HepG2 (cell line): ENCODE results near the gene C2orf80. TPM values are rescaled to one million over a fixed set of nuclear protein-coding genes. Genes with fewer than 3 reads are reported as not detected.

Source experiments
- AHDC1 ChIP-seq: sonication (generic); formaldehyde crosslinking; IDR thresholded peaks from 2 replicates; pipeline ENCODE4 v1.5.1; 2020; ENCODE audit warnings: mild to moderate bottlenecking, missing genetic modification reagents, borderline replicate concordance
- NFE2L2 ChIP-seq: fragments of 150-350 bp; IDR thresholded peaks from 2 replicates; pipeline ENCODE4 v1.6.1; 2014; ENCODE audit warnings: low read length
- PLRG1 ChIP-seq: fragments of 450-650 bp; conservative IDR thresholded peaks from 2 replicates; pipeline ENCODE4 v1.6.1; 2016
- ZFP36L2 ChIP-seq: sonication (generic); formaldehyde crosslinking; IDR thresholded peaks from 2 replicates; pipeline ENCODE4 v1.4.0; 2020; ENCODE audit warnings: missing genetic modification reagents
- ZNF292 ChIP-seq: sonication (generic); formaldehyde crosslinking; IDR thresholded peaks from 2 replicates; pipeline ENCODE4 v1.8.1; 2022; ENCODE audit warnings: mild to moderate bottlenecking, low read depth, missing genetic modification reagents, borderline replicate concordance
- ZNF317 ChIP-seq: sonication (generic); formaldehyde crosslinking; IDR thresholded peaks from 2 replicates; pipeline ENCODE4 v1.5.0; 2020; ENCODE audit warnings: mild to moderate bottlenecking, missing genetic modification reagents
- ZNF703 ChIP-seq: sonication (generic); formaldehyde crosslinking; IDR thresholded peaks from 2 replicates; pipeline ENCODE4 v1.5.1; 2020; ENCODE audit warnings: missing genetic modification reagents, mild to moderate bottlenecking, moderate library complexity, borderline replicate concordance
- polyA plus RNA-seq, 8 experiments: library from polyadenylated mRNA; depleted of rRNA in 3 of 8; stranded (reverse) in 7 of 8; unstranded in 1 of 8; fragments of >200 nt; fragmentation: Illumina TruSeq in 4 of 8; extraction: Trizol in 4 of 8; gene quantifications; 2 replicates each; pipeline versions ENCODE4 v1.2.1 to v1.2.3, GENCODE V29; 2011 to 2016; ENCODE audit warnings: low read depth in 4 of 8, missing spikeins in 1 of 8, mixed read lengths in 1 of 8; ENCODE audit not compliant: insufficient read depth in 1 of 8
- total RNA-seq, 5 experiments: library from RNA; depleted of rRNA; stranded (reverse); fragments of >200 nt; fragmentation: Illumina TruSeq; extraction: Trizol; gene quantifications; 2 replicates each; pipeline ENCODE4 v1.2.3, GENCODE V29; 2016; ENCODE audit warnings: low read depth in 1 of 5
- TF ChIP-seq, protein P1 (sequence below): sonication (generic); formaldehyde crosslinking; IDR thresholded peaks from 2 replicates; pipeline ENCODE4 v1.4.0; 2020; ENCODE audit warnings: mild to moderate bottlenecking, missing genetic modification reagents
- TF ChIP-seq, protein P2 (sequence below): sonication (generic); formaldehyde crosslinking; conservative IDR thresholded peaks from 2 replicates; pipeline ENCODE4 v1.8.0; 2022; ENCODE audit warnings: missing genetic modification reagents

The C2orf80 gene
- total and polyA plus RNA-seq, 2 of the 13 experiments (the other 11 are each of a cell fraction or from before 2014, with no cell fraction given), result not detected

DNA sequence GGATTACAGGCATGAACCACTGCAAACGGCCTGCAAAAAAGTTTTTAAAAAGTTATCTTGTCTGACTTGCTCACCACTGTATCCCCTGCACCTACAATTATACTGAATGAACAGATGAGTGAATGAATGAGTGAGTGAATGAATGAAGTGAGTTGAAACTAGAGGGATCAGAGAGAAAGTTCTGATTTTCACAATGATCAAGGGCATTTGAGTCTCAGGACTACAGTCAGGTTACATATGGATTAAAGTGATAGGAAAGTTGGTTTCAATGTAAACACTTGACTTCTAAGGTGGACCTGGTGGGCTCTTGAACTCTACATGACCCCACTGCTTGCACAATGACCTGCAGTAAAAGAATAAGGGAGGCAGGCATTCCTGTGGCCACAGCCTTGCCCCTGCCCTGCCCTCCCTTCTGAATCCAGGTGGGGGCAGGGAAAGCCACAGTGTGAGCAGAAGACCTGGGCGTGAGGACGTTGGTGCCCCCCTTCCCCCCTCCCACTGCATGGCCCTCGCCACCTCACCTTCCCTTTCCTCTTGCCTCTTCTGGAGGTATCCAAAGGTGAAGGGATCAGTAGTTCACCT, 10.7 kb downstream of the C2orf80 start (continued):
- TF ChIP-seq NFE2L2 (no peak), ZNF703 (CRISPR knock-in tag) (no peak), PLRG1 (no peak), AHDC1 (CRISPR knock-in tag) (no peak), ZNF317 (CRISPR knock-in tag) (no peak), ZFP36L2 (CRISPR knock-in tag) (no peak), ZNF292 (CRISPR knock-in tag) (no peak)
- TF ChIP-seq, protein P1, sequence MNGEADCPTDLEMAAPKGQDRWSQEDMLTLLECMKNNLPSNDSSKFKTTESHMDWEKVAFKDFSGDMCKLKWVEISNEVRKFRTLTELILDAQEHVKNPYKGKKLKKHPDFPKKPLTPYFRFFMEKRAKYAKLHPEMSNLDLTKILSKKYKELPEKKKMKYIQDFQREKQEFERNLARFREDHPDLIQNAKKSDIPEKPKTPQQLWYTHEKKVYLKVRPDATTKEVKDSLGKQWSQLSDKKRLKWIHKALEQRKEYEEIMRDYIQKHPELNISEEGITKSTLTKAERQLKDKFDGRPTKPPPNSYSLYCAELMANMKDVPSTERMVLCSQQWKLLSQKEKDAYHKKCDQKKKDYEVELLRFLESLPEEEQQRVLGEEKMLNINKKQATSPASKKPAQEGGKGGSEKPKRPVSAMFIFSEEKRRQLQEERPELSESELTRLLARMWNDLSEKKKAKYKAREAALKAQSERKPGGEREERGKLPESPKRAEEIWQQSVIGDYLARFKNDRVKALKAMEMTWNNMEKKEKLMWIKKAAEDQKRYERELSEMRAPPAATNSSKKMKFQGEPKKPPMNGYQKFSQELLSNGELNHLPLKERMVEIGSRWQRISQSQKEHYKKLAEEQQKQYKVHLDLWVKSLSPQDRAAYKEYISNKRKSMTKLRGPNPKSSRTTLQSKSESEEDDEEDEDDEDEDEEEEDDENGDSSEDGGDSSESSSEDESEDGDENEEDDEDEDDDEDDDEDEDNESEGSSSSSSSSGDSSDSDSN (CRISPR knock-in tag), result no peak
- TF ChIP-seq, protein P2, sequence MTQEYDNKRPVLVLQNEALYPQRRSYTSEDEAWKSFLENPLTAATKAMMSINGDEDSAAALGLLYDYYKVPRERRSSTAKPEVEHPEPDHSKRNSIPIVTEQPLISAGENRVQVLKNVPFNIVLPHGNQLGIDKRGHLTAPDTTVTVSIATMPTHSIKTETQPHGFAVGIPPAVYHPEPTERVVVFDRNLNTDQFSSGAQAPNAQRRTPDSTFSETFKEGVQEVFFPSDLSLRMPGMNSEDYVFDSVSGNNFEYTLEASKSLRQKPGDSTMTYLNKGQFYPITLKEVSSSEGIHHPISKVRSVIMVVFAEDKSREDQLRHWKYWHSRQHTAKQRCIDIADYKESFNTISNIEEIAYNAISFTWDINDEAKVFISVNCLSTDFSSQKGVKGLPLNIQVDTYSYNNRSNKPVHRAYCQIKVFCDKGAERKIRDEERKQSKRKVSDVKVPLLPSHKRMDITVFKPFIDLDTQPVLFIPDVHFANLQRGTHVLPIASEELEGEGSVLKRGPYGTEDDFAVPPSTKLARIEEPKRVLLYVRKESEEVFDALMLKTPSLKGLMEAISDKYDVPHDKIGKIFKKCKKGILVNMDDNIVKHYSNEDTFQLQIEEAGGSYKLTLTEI (CRISPR knock-in tag), result no peak
